Activated T-cell treated with anti-CD3 and anti-CD28 coated beads, Interleukin-2, amount 50 U/mL, for 1 hour (primary cell): ENCODE measurements around the gene ZSWIM4.
A peak's percentile ranks its signal among the peaks of the same experiment; 100 is the strongest.
"Not testable (repeated sequence)": the region's sequence is repeated elsewhere in the genome, so short reads cannot be mapped to it uniquely, and the experiment has no call there.

Source experiments
- DNase-seq: peaks from one replicate; pipeline ENCODE4 v3.0.0-alpha.2; 2020

ZSWIM4 gene

DNA sequence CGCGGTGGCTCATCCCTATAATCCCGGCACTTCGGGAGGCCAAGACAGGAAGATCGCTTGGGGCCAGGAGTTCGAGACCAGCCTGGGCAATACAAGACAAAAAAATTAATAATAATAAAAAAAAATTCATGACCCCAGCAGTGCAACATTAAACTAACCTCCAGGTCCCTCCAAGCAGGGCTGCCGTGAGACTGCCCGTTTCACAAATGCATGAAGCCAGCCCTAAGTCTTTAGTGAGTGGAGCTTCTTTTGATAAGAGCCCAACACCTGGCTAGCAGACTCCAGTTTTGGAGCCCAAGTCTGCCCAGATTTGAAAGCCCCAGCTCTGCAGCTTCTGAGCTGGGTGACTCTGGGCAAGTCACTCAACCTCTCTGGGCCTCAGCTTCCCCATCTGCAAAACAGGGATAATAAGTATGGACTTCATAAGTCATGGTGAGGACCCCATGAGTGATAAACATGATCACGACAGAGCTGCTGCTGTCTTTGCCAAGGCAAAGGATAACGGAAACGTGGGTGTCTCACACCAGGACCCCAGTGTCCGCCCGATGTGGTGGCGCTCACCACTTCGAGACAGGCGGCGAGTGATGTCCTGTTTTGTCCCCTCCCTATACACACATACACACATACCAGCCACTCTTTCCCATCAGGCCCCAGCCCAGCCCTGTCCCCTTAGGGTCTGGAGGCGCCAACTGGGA lies 43.3 kb downstream of the ZSWIM4 start:
- no peak for DNase-seq

DNA sequence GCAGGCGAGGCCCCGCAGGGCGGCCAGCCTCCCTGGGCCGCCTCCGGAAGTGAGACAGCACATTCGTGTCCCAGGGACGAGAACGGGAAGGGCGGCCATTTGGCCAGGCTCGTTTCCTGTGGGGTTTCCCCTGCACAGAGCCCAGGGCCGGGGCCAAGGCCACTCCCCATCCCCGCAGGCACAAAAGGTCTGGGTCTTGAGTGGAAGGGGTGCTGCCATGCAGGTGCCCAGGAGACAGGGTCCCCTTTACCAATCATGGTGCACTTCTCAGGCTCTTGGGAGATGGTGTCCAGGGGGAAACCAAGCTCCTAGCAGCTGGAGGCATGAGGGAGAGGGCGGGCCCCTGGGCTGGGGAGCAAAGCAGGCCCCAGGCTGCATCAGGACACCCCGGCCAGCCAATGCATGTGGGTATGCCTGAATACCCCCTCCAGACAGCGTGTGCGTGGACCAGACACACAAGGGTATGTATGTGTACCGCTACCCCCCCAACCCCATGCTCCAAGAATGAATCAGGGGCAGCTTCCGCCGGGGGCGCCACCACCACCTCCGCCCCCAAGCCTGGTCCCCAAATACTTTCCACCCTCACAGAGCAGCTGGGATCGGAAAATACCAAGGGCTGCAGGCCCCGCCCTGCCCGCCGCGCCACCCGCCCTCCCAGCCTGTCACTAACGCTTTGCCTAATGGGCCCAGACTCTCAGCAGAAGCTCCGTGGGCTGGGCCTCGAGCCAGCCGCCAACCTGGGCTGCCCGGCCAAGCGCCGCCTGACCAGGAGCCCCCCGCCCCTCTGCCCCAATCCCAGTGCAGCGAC lies 44.1 kb downstream of the ZSWIM4 start:
- peak; percentile 87 for DNase-seq

DNA sequence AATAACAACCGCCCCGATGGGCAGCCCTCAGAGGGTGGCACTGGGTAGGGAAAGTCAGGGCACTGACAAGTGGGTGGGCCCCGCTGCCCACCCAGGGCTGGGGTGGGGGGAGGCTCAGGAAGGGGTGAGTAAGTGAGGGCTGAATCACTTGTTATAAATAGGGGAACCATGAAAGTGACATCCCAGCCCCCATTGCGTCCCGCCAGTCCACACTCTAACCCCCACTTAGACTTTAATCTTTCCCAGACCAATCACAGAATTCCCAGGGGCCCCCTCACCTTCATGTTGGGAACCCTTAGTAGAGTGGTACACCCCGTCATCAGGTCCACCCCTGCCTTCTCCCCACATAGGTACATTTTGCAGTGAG lies 44.7 kb downstream of the ZSWIM4 start:
- no peak for DNase-seq

DNA sequence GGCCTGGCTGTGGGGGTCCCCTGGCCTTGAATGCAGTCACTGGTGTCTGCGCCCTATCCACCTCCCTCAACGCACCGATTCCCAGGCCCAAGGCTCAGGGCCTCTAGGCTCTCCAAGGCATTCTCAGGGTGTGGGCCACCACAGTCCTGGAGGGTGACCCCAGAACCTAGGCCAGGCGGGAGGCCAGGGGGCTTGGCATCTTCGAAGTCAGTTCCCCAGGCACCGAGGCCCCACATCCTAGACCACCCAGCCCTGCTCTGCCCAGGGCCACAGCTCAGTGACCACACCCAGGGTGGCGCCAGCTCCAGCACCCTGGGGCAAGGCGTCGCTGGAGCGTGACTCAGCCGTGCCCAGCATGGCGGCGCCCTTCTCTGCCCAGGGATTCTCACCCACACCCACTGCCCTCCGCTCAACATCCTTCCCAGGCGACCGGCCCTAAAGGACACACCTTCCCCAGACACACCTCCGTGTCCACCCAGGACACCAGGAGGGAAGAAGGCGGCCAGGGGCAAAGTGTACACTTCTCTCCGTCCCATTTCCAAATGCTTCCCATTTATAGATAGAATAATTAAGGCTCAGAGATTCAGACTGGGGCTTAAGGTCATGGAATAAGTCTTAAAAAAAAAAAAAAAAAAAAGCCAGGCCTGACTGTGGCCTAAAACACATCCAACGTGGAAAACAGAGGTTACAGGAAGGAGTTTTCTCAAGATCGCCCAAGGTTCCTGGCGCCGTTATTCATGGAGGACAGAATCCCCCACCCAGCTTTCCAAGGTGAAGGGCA lies 45.3 kb downstream of the ZSWIM4 start:
- peak; percentile 68 for DNase-seq

DNA sequence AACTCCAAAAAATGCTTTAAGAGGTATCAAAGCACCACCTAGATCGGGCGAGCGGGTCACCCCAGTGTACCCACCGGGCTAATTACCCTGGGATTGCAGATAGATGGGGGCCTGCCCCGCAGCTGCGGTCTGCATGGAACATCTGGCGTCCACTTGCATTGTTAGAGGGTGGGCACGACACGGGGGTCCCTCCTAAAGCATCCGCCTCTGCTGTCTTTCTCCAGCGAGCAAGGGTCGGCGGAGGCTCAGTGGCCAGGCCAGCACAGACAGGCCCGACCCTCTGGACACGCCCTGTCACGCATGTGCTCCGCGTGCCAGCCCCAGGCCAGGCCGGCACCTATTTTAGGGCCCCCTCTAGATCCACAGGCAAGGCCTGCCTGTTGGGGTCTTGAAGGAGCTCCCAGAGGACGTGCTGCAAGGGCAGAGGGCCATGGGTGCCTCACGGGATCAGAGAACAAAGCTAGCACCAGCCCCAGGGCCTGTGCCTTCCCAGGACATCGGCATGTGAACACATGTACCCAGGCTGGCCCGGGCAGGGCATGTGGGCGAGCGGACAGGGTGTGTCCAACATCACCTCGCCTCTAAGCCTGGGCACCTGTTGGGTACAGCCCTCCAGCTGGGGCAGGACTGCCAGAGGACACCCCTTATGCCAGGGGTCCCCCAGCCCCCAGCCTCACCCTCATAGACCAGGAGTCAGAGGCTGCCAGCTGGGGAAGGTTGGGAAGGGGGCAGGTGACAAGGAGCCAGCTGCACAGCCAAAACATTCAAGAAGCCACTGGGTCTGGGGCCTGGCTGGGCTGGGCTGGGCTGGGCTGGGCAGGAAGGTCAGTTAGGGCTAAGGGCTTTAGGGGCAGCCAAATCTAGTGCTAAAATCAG lies 46.1 kb downstream of the ZSWIM4 start:
- peak; percentile 65 for DNase-seq

DNA sequence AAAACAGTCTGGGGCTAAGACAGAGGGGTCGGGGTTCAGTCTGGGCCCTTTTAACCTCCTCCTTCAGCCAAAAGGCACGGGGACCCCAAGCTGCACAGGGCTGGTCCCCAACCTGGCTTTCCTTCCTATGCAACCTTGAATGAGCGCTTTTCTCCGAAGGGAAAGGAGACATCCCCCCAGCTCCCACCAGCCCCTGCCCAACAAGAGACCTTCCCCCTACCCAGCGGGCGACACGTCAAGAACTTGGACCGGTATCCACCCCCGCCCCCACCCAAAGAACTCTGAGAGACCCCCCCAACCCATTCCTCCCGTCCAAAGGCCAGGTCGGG lies 46.7 kb downstream of the ZSWIM4 start:
- no peak for DNase-seq

DNA sequence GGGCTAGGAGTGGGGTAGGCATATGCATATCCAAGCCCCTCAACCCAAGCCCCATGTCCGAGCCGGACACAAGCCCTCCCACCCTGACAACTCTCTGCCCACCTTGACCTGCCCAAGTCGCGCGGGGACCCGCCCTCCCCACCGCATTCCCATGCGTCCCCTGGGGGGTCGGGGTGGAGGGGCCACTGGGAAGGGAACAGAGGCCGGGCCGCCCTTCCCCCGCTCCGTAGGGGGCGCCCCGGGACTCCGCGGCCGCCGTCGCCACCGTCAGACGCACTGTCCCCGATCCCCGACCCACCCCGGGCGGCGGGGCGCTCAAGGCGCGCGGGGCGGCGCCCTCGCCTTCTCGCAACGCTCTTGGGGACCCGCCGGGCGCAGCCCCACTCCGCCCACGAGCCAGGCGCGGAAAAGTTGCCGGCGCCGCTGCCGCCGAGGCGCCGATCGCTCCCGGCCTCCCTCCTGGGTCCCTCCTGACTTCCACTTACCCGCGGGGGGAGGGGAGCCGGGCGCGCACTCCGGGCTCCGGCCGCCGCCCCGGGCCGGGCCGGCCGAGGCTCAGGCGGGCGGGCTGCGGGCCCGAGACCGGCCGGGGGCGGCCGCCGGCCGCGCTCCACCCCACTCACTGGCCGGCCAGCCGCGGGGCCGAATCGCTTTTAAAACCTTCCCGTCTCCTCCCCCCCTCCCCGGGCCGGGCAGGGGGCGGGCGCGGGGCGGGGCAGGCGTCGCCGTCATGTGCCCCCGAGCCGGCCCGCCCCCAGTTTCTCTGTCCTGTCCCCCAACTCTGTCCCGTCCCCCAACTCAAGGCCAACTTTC lies 47.3 kb downstream of the ZSWIM4 start:
- DNase-seq = peak; percentile 84

DNA sequence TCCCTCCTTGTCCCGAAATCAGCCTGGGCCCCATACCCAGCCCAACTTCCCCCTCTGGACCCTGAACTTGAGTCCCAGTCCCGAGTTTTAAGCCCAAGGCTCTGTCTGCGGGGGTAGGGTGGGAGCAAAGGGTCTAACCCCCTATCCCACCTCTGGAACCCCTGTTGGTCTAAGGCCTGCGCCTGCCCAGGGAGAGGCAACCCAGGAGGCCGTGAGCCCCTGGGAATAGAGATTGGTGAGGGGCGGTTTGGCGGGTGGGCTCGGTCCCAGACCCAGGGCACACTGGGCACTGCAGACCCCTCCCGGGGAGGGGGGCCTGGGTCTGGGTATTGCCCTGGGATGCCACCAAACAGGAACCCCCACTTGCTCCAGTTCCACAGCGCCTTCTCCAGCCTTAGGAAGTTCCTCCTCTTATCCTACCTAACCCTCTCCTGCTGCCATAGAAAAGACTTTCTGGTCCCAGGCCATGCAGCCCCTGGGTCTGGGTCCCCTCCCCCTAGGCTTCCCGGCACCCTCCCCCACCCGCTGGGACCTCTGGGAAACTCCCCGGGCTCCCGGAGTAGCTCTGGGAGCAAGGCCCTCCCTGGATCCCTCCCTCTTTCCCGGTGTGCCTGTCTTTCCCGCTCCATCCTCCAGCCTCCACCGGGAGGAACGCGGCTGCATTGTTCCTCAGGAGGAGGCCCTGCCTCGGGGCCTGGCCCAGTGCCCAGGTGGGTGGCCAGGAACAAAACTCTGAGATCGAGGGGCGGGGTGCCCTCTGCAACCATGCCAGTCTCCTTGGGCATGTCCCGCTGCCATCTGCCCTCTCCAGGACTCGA lies 48.1 kb downstream of the ZSWIM4 start:
- DNase-seq = no peak

DNA sequence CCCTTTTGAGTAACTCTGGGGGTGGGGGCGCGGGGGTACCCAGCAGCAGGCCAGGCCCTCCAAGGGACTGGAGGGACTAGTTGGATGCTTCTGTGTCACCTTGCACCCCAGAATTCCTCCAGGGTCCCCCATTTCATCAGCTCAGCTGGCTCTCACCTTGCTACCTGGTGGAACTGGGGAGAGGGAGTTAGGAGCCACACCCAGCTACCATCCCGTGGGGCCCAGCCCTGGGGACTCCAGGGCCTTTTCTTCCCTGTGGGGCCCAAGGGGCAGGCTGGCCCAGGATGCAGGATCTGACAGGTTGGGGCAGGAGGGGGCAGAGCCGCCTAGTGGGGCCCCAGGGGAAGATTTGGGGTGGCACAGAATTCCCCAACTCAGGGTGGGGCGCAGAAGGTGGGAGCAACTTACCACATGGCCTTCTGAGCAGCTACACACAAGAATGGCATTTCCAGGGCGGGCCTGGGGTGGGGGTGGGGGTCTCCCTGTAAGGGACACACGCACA lies 48.9 kb downstream of the ZSWIM4 start:
- no peak for DNase-seq

DNA sequence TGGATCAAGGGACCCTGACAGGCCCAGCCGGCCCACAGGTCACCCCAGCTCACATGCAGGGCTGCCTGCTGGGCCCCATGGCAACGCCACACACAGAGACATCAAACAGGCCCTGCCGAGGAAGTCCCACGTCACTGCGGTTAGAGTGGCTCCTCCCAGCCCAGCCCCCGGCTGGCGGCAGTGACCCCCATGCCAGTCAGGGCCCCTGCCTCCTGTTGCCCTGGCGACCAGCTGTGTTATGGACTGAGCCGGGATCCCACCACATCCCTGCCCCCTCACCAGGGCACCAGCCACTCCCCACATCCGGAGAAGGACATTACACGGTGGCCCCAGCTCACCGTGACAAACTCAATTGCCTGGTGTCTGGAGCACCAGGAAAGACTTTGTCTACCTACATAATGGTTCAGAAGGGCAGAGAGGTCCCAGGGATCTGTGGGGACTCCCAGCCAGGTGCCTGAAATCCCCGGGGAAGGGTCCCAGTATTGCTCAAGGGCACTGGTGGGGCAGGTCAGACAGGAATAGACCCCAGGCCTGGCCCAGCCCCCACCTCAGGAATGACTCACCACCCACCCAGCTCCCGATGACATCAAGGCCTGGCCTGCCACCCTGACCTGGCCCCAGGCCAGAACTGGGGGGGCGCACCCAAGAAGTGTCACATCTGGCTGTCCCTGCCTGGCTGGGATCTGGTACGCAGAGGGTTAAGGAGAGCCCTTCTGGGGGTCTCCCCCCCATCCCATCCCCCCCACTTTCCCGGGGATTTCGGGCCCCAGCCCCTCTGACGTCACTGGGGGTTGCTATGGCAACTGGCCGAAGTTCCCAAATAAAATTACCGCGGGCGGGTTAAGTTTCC lies 51.5 kb downstream of the ZSWIM4 start:
- peak; percentile 97 for DNase-seq

DNA sequence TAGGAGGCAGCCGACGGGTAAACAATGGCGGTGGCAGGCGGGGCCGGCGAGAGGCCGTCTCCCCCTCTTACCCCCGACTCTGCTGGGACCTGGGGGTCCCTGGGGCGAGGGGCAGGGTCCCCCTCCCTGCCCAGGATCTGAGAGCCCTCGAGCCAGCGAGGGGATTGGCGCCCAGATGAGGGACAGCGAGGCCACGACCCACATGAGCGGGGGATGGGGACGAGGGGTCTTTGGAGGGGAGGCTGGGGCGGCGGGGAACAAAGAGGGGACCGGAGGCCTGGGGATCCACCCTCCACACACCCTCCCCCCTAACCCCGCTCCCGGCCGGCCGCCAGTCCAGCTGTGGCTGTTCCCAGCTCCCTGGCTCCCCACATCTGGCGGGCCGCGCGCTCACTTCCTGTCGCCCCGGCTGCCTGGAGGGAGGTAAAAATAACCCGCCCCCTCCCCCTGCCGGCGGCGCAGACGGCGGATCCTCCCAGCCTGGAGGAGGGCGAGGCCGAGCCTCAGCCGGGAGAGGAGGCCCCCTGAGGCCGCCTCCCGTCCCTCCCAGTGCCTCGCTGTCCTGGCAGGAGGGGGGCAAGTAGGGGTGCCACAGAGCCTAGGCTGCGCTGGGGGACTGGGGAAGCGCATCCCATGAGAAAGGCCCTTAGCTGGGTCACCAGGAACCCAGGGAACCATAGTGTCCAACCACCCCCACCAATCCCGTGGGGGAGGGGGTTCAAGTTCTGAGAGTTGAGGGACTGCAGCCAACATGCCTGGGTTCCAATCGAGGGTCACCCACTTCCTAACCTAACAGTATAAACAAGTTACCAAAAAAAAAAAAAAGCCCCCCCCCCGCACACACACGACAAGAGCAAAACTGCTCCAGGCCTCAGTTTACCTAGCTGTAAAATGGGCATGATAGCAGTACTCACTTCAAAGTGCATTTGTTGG lies 52.4 kb downstream of the ZSWIM4 start:
- DNase-seq = peak; percentile 88

DNA sequence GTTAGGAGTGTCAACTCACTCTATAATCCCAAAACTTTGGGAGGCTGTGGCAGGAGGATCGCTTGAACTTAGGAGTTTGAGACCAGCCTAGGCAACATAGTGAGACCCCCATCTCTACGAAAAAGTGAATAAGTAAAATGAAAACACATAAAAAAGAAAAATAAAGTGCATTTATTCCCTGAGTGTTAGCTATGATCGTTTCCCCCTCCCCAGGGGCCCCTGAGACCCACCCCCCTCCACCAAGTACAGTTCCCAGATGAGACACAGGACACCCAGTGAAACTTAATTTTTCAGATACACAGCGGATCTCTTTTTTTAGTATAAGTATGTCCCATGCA lies 53.1 kb downstream of the ZSWIM4 start:
- no peak for DNase-seq

DNA sequence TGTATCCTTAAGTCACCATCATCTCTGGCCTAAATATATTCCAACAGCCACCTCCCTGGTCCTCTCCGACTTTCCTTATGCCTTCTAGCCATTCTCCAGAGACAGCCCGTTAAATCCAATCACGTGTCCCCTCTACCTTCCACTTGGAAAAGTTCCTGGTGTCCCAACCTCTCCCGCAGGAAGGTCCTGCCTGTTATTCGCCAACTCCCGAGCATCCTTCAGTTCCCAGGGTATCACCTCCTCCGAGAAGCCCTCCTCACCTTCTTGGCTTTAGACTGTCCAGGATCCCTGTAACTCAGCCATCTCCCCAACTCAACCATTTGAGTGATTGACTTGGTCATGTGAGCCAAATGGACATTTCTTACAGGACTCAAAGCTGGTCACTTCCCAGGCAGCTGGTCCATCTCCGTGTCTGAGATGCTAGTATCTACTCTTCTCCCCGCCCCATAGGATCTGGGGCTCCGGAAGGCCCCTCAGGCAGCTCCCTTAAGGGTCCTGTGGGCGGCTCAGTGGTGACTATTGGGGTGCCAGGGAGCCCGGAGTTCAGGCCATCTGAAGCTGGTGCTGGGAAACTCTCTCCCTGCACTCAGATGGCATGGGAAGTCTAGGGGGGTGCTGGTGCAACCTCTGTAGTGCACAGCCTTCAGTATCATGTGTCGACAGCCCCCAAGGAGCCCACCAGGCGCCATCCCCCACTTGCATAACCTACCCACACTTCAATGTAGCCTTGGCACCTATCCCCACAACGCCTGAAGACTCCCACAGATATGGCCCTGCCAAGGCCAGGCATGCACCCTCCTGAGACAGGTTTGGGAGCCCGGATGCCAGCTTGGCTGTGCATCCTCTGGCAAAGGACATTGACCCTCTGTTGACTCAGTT lies 53.8 kb downstream of the ZSWIM4 start:
- DNase-seq = no peak

DNA sequence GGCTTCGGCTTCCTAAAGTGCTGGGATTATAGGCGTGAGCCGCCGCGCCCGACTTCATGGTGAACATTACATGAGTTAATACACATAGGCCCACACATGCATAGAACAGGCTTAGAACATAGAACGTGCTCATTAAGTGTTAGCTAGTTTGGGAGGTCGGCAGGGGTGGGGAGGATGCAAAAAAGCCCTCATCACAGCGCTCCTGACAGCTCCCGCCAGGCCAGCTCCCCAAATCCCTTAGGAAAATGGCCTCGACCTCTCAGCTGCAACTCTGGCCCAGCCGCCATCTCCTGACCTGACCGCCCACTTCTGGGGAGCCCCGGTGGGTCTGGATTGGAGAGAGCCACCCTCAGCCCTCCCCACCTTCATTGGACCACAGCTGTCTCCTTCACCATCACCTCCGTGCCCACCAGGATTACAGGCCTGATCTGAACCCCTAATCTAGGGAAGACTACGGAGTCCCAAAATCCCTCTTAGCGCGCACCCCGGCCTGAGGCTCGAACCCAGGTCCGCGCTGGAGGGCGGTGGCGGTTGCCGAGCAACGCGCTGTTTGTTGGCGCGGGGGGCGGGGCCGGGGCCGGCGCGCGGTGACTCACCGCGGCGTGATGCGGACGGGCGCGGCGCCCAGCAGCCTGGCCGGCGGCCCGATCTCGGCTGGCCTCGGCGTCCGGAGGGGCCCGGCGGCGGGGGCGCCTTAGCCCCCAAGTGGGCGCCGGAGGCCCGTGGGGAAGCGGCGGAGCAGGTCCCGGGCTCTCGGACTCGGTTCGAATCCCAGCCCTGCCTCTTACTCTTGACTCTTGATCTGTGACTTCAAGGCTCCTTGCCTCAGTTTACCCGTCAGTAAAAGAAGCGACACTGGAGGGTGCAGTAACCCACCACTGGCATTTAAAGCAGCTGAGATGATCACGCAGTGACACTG lies 55.0 kb downstream of the ZSWIM4 start:
- peak; percentile 80 for DNase-seq

DNA sequence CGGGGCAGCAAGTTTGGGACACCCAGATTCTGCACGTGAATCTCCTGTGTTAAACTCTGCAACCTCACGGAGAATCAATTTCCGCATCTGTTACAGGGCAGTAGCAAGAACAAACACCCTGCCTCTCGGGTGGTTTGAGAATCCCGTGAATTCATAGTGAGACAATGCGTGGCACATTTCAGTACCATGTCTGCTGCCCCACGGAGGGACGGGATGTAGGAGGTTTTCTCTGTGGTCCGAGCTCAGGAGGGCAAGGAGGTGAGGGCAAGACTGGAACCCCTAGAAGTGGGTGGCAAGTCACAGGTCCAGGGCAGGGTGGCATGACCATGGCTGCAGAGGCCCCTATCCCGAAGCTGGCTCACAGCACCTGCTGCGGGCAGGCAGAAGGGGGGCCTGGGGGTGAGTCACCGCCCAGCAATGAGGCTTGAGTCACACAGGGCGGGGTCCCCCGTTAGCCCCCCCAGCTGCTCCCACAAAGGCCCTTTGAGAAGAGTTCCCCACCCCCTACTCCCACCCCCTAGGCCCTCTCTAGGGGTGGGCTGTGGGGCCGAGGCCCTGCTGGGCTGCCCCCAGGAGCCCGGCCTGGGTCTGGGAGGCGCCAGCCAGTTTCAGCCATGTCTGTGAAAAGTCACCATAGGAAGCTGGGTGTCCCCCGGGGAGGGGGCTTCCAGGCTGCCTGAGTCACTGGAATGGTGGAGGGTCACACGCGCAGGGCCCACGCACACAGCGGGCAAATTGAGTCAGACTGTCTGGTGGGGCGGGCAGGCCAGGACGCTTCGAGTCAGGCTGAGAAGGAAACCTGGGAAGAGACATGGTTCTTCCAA lies 55.9 kb downstream of the ZSWIM4 start:
- DNase-seq = peak; percentile 80

DNA sequence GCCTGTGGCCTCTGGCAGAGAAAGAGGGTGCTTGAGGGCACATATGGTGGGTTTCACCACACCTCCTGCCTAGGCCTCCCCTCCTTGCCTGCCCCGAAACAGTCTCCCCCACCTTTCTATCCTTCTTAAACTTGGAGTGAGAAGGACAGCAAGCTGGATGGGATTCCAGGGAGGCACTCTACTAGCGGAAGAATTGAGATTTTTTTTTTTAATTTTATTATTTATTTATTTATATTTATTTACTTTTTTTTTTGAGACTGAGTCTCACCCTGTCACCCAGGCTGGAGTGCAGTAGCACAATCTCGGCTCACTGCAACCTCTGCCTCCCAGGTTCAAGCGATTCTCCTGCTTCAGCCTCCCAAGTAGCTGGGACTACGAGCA lies 56.5 kb downstream of the ZSWIM4 start:
- DNase-seq = not testable (repeated sequence)
